ENCODE measurements around the gene DMPK.
"Not testable (repeated sequence)": the region's sequence is repeated elsewhere in the genome, so short reads cannot be mapped to it uniquely, and the experiment has no call there.

DMPK gene

GRCh38 chr19:45804959-45805230 is 22.6 kb upstream of the DMPK start:
- TF ChIP-seq CTCF (IDR thresholded peaks at IDR 0.05; ENCODE audit: extremely low read depth, insufficient read depth, missing control alignments) = no peak
- no peak for DNase-seq (ENCODE audit: low spot score)
- in situ Hi-C loops (cut with MboI; ENCODE audit: low pct_unique_long_range_greater_than_20kb, low sequenced_read_pairs, unreplicated experiment) = no loop called here

GRCh38 chr19:45804140-45804958 is 22.1 kb upstream of the DMPK start:
- TF ChIP-seq CTCF (IDR thresholded peaks at IDR 0.05; ENCODE audit: extremely low read depth, insufficient read depth, missing control alignments) = no peak
- in situ Hi-C loops (cut with MboI; ENCODE audit: low pct_unique_long_range_greater_than_20kb, low sequenced_read_pairs, unreplicated experiment) = no loop called here
- no peak for DNase-seq (ENCODE audit: low spot score)

GRCh38 chr19:45801603-45802175 is 19.4 kb upstream of the DMPK start:
- in situ Hi-C loops (cut with MboI; ENCODE audit: low pct_unique_long_range_greater_than_20kb, low sequenced_read_pairs, unreplicated experiment) = no loop called here
- no peak for TF ChIP-seq CTCF (IDR thresholded peaks at IDR 0.05; ENCODE audit: extremely low read depth, insufficient read depth, missing control alignments)
- DNase-seq (ENCODE audit: low spot score) = no peak

- in situ Hi-C loops (cut with MboI; ENCODE audit: low pct_unique_long_range_greater_than_20kb, low sequenced_read_pairs, unreplicated experiment) = no loop called here
- no peak for TF ChIP-seq CTCF (IDR thresholded peaks at IDR 0.05; ENCODE audit: extremely low read depth, insufficient read depth, missing control alignments)
- DNase-seq (ENCODE audit: low spot score) = no peak
These were observed 17.8 kb upstream of the DMPK start for GRCh38 chr19:45800070-45800553.

- in situ Hi-C loops (cut with MboI; ENCODE audit: low pct_unique_long_range_greater_than_20kb, low sequenced_read_pairs, unreplicated experiment); DNase-seq (ENCODE audit: low spot score): not testable (repeated sequence)
These were observed 17.3 kb upstream of the DMPK start for GRCh38 chr19:45799541-45799940.

GRCh38 chr19:45798995-45799517 is 16.8 kb upstream of the DMPK start:
- TF ChIP-seq CTCF (IDR thresholded peaks at IDR 0.05; ENCODE audit: extremely low read depth, insufficient read depth, missing control alignments) = peak; percentile 77
- in situ Hi-C loops (cut with MboI; ENCODE audit: low pct_unique_long_range_greater_than_20kb, low sequenced_read_pairs, unreplicated experiment) = no loop called here
- DNase-seq (ENCODE audit: low spot score) = peak; percentile 81

GRCh38 chr19:45794627-45795026 is 12.3 kb upstream of the DMPK start:
- DNase-seq (ENCODE audit: low spot score) = no peak
- in situ Hi-C loops (cut with MboI; ENCODE audit: low pct_unique_long_range_greater_than_20kb, low sequenced_read_pairs, unreplicated experiment) = no loop called here
- no peak for TF ChIP-seq CTCF (IDR thresholded peaks at IDR 0.05; ENCODE audit: extremely low read depth, insufficient read depth, missing control alignments)
